HL-60 (cell line): ENCODE results near the gene AEN.

ENCODE experiments used
- POLR2AphosphoS5 ChIP-seq: IDR thresholded peaks from 2 replicates; pipeline ENCODE4 v1.6.1; 2012; ENCODE audit warnings: low read depth
- TF ChIP-seq, protein P1 (sequence below): IDR thresholded peaks from one replicate; pipeline ENCODE4 v1.5.1; 2011; ENCODE audit warnings: low read length, control low read depth, inconsistent platforms; ENCODE audit not compliant: insufficient read depth

DNA sequence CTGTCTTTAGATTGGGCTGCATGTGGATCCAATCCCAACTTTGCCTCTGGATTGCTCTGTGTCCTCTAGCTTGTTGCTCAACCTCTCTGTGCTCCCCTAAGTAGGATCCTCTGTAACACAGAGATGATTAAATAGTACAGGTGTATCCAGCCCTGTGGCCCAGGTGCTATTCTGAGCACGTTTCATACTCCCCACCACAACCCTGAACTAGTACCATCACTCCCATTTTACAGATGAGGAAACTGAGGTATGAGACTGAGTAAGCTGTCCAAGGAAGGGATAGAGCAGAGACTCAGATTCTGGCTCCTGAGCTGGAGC is 24.9 kb downstream of the AEN start:
- TF ChIP-seq, protein P1, sequence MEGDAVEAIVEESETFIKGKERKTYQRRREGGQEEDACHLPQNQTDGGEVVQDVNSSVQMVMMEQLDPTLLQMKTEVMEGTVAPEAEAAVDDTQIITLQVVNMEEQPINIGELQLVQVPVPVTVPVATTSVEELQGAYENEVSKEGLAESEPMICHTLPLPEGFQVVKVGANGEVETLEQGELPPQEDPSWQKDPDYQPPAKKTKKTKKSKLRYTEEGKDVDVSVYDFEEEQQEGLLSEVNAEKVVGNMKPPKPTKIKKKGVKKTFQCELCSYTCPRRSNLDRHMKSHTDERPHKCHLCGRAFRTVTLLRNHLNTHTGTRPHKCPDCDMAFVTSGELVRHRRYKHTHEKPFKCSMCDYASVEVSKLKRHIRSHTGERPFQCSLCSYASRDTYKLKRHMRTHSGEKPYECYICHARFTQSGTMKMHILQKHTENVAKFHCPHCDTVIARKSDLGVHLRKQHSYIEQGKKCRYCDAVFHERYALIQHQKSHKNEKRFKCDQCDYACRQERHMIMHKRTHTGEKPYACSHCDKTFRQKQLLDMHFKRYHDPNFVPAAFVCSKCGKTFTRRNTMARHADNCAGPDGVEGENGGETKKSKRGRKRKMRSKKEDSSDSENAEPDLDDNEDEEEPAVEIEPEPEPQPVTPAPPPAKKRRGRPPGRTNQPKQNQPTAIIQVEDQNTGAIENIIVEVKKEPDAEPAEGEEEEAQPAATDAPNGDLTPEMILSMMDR = no peak
- no peak for TF ChIP-seq POLR2AphosphoS5
